Suprapubic skin (tissue), 4 donors: ENCODE results near the gene SLC9A5.

Experiments
- POLR2A ChIP-seq, 2 donors: fragments of 450-650 bp; IDR thresholded peaks; one replicate each; pipeline ENCODE4 v1.6.1; 2017; ENCODE audit warnings: antibody characterized with exemption in 2 of 2, mild to moderate bottlenecking in 2 of 2, moderate library complexity in 2 of 2
- POLR2AphosphoS5 ChIP-seq, 3 donors: sonication (generic); formaldehyde crosslinking; IDR thresholded peaks; one replicate each; pipeline ENCODE4 v1.6.1; 2017; ENCODE audit warnings: antibody characterized with exemption in 3 of 3
- TF ChIP-seq, protein P1 (sequence below), 2 donors: fragments of 200-600 bp in 1 of 2; fragments of 450-650 bp in 1 of 2; sonication (generic) in 1 of 2; IDR thresholded peaks; one replicate each; pipeline ENCODE4 v1.5.1; 2016 to 2019; ENCODE audit warnings: antibody characterized with exemption in 2 of 2, mild to moderate bottlenecking in 1 of 2, moderate library complexity in 1 of 2

- TF ChIP-seq POLR2A (IDR thresholded peaks at IDR 0.05): no peak
- TF ChIP-seq, protein P1, sequence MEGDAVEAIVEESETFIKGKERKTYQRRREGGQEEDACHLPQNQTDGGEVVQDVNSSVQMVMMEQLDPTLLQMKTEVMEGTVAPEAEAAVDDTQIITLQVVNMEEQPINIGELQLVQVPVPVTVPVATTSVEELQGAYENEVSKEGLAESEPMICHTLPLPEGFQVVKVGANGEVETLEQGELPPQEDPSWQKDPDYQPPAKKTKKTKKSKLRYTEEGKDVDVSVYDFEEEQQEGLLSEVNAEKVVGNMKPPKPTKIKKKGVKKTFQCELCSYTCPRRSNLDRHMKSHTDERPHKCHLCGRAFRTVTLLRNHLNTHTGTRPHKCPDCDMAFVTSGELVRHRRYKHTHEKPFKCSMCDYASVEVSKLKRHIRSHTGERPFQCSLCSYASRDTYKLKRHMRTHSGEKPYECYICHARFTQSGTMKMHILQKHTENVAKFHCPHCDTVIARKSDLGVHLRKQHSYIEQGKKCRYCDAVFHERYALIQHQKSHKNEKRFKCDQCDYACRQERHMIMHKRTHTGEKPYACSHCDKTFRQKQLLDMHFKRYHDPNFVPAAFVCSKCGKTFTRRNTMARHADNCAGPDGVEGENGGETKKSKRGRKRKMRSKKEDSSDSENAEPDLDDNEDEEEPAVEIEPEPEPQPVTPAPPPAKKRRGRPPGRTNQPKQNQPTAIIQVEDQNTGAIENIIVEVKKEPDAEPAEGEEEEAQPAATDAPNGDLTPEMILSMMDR (IDR thresholded peaks at IDR 0.05): no peak
- TF ChIP-seq POLR2AphosphoS5 (IDR thresholded peaks at IDR 0.05): no peak
Measured at GRCh38 chr16:67243481-67243880, 5.3 kb upstream of the SLC9A5 start.
